Hematopoietic multipotent progenitor cell treated with erythropoietin and hydrocortisone succinate and interleukin-3 and kit ligand, for 4 days (in vitro differentiated cells): ENCODE results near the gene ZDHHC22.
A peak's percentile ranks its signal among the peaks of the same experiment; 100 is the strongest.

Source experiments
- DNase-seq: peaks from one replicate; pipeline ENCODE4 v3.0.0-alpha.2; 2015

The ZDHHC22 gene

GRCh38 chr14:77102154-77102553, 39.4 kb downstream of the ZDHHC22 start:
- no peak for DNase-seq

GRCh38 chr14:77100961-77101360, 40.6 kb downstream of the ZDHHC22 start:
- DNase-seq = no peak

GRCh38 chr14:77099425-77100167, 42.0 kb downstream of the ZDHHC22 start:
- peak; percentile 77 for DNase-seq

DNA sequence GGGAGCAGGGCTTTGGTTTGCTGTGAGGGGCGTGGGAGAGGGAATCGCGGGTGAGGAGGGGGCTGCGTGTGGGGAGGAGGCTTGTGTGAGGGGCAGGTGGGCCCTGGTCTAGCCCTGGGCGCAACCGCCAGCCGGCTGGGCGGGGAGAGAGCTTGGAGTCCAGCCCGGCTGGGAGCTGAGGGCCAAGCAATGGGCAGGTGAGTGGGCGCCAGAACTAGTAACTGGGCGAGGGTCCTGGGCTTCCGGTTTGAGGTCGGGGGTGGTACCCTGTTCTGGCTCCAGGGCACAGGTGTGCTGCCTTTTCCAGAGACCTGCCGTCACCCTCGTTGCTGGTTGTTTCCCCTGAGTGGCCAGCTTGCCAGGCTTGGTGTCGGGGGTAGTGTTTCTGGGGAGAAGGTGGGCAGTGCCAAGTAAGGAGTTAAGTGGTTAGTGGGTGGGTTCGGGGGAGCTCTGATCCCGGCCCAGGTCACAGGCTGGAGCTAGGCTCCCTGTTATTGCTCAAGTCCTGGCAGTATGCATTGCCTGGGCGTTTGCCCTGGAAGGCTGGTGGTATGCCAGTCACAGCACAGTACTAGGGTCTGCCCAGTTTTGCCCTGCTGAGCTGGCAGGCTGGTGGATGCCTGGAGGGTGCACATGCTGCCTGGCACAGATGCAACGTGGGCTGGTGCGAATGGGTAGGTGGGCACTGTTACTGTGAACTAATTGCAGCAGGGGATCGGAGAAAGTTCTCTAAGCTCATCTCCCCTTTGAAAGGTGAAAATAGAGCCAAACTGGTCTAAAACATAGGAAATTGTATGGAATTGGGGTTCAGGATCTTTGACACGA, 42.9 kb downstream of the ZDHHC22 start:
- peak; percentile 34 for DNase-seq

DNA sequence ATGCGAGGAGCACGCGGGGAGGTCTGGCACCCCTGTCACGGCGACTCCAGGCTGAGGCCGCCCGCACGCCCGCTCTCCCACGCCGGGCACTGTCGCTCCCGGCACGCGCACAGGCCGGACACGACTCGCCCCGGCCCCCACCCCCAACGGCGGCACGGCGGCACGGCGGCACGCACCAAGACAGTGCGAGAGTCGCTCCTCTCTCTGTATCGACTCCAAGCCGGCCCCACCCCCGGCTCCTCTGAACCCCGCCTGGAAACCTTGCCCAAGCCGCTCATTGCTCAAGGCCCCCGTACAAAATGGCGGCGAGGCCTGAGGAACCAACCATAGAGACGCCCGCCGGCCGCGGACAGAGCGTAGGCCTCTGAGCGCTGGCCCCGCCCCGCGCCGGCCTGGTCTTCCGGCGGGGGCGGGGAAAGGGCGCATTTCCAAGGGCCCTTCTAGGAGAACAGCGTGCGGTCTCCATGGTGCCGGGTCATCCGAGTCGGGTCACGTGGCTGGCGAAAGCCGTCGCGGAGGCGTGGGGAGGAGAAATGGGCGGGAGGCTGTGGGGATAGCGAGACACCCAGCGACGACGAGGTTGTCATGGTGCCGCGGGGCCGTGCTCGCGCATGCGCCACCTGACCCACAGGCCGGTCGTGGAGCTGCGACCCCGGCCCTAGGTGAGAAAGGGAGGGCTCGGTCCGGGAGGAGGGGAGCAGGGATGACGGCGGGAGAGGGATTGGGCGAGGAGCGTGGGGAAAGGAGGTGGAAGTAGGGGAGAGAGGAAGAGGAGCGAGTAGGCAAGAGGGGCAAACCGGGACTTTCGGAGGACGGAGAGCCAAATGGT, 43.7 kb downstream of the ZDHHC22 start, which contains the start of gene CIPC:
Gene CIPC, plus strand, starts transcription at position 559 of the 829 bp plus-strand sequence. CDS start 7,451 bp downstream, outside the sequence.
- DNase-seq = peak; percentile 99

GRCh38 chr14:77097006-77097699, 44.4 kb downstream of the ZDHHC22 start:
- DNase-seq = no peak

- DNase-seq = peak; percentile 93
Observed at GRCh38 chr14:77094672-77095284, 46.8 kb downstream of the ZDHHC22 start.

GRCh38 chr14:77092676-77093075, 48.9 kb downstream of the ZDHHC22 start:
- DNase-seq = no peak

DNA sequence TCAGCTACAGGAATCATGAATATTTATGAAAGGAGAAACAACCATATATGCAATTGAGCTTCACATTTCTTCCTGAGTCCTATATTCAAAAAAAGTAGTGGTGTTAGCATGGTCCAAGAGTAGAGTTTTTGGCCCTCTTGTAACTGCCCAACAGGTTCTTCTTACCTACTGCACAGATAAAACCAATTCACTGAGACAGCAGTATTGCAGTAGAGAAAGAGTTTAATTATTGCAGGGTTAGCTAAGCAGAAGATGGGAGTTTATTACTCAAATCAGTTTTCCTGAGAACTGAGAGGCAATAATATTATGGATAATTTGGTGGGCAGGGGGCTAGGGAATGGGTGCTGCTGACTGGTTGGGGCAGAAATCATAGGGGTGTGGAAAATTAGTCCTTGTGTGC, 50.1 kb downstream of the ZDHHC22 start:
- no peak for DNase-seq

DNA sequence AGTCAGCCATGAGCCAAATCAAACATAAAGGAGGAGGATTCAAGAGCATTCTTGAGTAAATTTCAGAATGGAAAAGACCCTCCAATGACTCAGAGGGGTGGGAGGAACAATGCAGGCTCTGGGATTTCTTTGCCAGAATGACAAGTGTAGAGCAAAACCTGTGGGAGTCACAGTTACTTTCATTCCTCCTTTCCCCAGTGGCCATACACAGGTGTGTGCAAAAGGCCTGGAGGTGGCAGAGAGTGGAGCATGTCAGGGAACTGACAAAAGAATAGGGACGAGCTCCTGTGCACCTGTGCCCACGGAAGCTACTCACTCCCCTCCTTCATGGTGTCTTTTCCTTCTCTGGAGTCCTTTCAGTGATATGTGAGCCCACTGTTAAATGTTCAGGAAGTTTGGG, 52.9 kb downstream of the ZDHHC22 start:
- DNase-seq = no peak

GRCh38 chr14:77088219-77088618, 53.4 kb downstream of the ZDHHC22 start:
- no peak for DNase-seq

- no peak for DNase-seq
Observed at GRCh38 chr14:77087631-77088030, 54.0 kb downstream of the ZDHHC22 start.

DNA sequence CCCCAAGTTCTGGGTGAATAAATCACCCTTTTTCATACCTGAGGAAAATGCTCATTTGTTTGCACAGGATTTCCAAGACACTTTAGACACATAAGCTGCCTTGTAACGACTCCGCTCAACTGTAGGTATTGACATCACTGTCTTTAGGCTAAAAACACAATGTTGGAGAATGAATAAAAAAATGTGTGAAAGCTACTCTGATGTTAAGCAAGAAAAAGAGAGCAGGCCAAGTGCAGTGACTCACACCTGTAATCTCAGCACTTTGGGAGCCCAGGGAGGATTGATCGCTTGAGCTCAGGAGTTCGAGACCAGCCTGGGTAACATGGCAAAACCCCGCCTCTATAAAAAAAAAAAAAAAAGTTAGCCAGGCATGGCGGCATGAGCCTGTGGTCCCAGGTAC, 54.6 kb downstream of the ZDHHC22 start:
- DNase-seq = no peak

DNA sequence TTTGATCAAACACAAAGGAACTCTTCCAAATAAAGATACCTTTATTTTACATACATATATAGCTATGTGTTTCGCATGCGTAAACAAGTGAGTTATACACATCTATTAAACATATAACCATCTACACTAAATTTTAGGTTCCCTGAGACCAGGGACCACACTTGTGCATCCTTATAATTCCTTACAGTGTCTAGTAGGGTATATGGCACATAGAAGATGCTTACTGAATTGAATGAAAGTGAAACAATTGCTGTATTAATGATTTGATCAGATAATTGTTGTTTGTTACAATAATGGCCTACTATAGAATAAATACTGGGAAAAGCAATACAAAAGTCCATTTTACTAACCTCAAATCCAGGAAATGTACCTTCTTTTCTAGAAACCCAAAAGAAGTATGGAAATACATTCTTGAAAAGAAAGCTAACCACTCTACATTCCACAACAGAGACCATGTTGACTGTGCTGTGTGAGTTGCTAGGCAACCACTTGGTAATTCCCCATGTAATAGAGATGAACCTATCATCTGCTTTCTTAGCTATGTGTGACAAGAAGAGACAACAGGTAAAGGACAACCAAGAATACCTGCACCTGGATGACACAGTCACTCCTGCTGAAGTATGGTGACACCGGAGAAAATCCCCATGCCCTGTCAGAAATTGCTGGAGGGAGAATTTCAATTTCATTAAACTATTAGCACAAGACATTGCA, 55.4 kb downstream of the ZDHHC22 start:
- DNase-seq = no peak

DNA sequence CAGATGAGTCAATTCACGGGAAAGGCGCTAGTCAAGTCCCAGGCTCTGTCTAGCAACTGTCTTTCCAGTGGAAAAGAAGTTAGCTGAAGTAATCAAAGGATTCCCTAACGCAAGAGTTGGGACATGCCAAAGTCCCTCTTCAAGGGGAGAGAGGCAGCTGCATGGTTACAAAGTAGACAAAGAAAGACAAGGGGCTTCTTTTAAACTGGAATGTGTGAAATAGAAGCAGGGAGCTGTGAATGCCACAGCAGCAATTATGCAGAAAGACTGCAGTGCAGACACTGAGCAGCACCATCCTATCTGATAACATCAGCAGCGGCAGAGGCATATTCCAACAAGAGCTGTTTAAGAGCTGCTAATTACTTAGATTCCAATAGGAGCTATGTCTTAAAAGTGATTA, 56.1 kb downstream of the ZDHHC22 start:
- DNase-seq = no peak

DNA sequence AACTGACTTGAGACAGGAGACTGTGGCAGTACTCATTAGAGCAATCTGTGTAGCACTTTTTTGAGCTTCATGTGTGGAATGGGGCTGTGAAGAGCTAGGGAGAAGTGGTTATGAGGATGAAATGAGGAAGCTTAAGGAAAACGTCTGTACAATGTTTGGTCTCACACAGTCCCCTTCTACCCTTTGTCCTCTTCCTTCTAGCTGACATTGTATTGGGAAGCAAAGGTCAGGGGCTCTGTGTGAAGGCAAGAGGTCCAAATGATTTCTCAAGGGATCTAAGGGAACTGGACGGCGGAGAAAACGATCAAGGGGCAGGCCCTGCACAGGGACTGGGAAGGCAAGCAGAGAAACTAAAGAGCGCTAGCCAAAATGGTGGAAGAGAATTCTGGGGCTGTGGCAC, 56.6 kb downstream of the ZDHHC22 start:
- no peak for DNase-seq

DNA sequence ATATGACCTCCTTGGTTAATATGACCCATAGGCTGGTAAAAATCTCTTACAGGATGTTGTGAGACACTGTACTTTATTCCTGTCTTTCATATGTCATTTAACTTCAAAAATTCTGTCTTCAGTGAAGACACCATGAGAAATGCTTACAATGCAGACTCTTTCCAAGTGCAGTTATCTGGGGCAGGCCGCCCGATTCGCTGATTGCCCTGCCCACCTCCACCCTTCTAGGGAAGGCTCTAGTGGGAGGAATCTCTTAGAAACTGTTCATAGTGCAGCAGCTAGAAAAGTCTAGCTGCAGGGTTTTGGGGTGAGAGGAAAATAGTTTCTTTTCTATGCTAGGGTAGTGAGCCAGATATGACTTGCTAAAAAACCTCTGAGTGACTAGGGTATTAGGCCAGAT, 58.5 kb downstream of the ZDHHC22 start:
- DNase-seq = no peak

DNA sequence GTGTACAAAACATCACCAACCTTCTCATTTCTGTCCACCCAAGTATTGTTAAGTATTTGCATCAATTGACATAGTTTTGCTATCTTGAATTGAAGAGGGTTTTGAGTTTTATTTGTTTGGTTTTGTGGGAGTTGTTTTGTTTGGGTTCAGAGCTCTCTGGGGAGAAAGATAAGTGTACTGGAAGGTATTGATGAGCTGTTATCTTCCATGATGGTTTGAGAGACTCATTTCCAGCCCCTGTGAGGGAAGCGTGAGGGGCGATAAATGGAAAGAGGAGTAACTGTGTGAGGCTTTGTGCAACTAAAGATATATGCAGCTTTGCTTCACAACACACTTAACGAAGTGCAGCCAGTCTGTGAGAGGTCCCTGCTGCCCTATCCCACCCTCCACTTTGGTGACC, 59.2 kb downstream of the ZDHHC22 start:
- DNase-seq = peak; percentile 30
